K562 (cell line): ENCODE results near the gene MACF1. TPM values are rescaled to one million over a fixed set of nuclear protein-coding genes. Genes with fewer than 3 reads are reported as not detected.

Experiments used
- ATAC-seq: fragments of 200-7000 bp; cut with Tn5 transposase; 3 replicates; pipeline ENCODE4 v1.9.1; 2020; ENCODE audit warnings: moderate library complexity
- BruUV-seq: library from RNA; stranded (reverse); fragments of 400-500 nt; replicated peaks from 2 replicates; lab custom pipeline; 2021; lab: Mats Ljungman, UMichigan
- CTCF ChIA-PET: fragments of 300-600 bp; formaldehyde crosslinking; extraction: SDS; loops from one replicate; lab custom pipeline; 2021; ENCODE audit warnings: low intra/inter-chr PET ratio; lab: Yijun Ruan, JAX
- POLR2A ChIA-PET: fragments of 300-600, 350-650 bp; sonication (Branson Sonifier 250); formaldehyde crosslinking; extraction: SDS; loops from one replicate; lab custom pipeline; 2021; ENCODE audit warnings: antibody characterized with exemption, inconsistent platforms; lab: Yijun Ruan, JAX
- DNase-seq, 4 experiments: peaks; one replicate each; pipeline versions ENCODE4 v3.0.0 to v3.0.0-alpha.2; 2011 to 2018; ENCODE audit warnings: low spot score in 3 of 4, mixed read lengths in 3 of 4; ENCODE audit errors: extremely low read depth in 1 of 4
- FAIRE-seq: peaks from 2 replicates; lab custom pipeline; 2011; peaks lifted over from hg19 to GRCh38; lab: Jason Lieb, UNC
- H2AFZ ChIP-seq: 2 replicates; pipeline ENCODE4 v1.6.0; 2011; ENCODE audit warnings: low read depth, low read length, control low read depth, inconsistent platforms
- H3K27ac ChIP-seq: fragments of 200-600 bp; 3 replicates; pipeline ENCODE4 v1.8.0; 2011; ENCODE audit warnings: low read depth, mild to moderate bottlenecking, control low read depth, inconsistent platforms, low read length, moderate library complexity, mixed read lengths; ENCODE audit errors: extremely low read depth
- H3K27me3 ChIP-seq, 2 experiments: fragments of 300-600 bp in 1 of 2; 2 replicates in 1 of 2; 3 replicates in 1 of 2; pipeline versions ENCODE4 v1.6.0 to v1.8.0; 2011; ENCODE audit warnings: inconsistent platforms in 2 of 2, low read length in 2 of 2, mild to moderate bottlenecking in 1 of 2, mixed read lengths in 1 of 2, moderate library complexity in 1 of 2; ENCODE audit not compliant: control insufficient read depth in 2 of 2, insufficient read depth in 2 of 2
- H3K36me3 ChIP-seq: fragments of 300-600 bp; 3 replicates; pipeline ENCODE4 v1.8.0; 2011; ENCODE audit warnings: mild to moderate bottlenecking, low read length, inconsistent platforms; ENCODE audit not compliant: control insufficient read depth, insufficient read depth
- H3K4me1 ChIP-seq, 2 experiments: fragments of 200-600 bp in 1 of 2; replicated peaks in 1 of 2; 2 replicates in 1 of 2; 3 replicates in 1 of 2; pipeline versions ENCODE4 v1.5.1 to v1.8.0; 2011; ENCODE audit warnings: inconsistent platforms in 2 of 2, low read length in 2 of 2, mild to moderate bottlenecking in 1 of 2, mixed read lengths in 1 of 2, moderate library complexity in 1 of 2; ENCODE audit not compliant: control insufficient read depth in 2 of 2, insufficient read depth in 2 of 2
- H3K4me2 ChIP-seq: 2 replicates; pipeline ENCODE4 v1.6.1; 2011; ENCODE audit warnings: low read length, control low read depth, inconsistent platforms, mixed read lengths; ENCODE audit not compliant: insufficient read depth
- H3K4me3 ChIP-seq: fragments of 200-600 bp; sonication (generic), shearing (Covaris generic); 2 replicates; pipeline ENCODE4 v1.5.1; 2016; ENCODE audit warnings: control low read depth, inconsistent platforms
- H3K79me2 ChIP-seq: fragments of 200-600 bp; 3 replicates; pipeline ENCODE4 v1.8.0; 2011; ENCODE audit warnings: low read length, inconsistent platforms; ENCODE audit not compliant: control insufficient read depth, insufficient read depth
- H3K9ac ChIP-seq, 2 experiments: 2 replicates each; pipeline versions ENCODE4 v1.6.0 to v1.6.1; 2011; ENCODE audit warnings: low read depth in 2 of 2, low read length in 2 of 2, control low read depth in 1 of 2, inconsistent platforms in 1 of 2, mild to moderate bottlenecking in 1 of 2, mixed read lengths in 1 of 2; ENCODE audit not compliant: insufficient read depth in 1 of 2
- H3K9me1 ChIP-seq: one replicate; pipeline ENCODE4 v1.6.0; 2011; ENCODE audit warnings: inconsistent platforms, mild to moderate bottlenecking, low read length, moderate library complexity; ENCODE audit not compliant: control insufficient read depth, insufficient read depth
- H3K9me3 ChIP-seq: replicated peaks from 2 replicates; pipeline ENCODE4 v1.5.1; 2011; ENCODE audit warnings: low read depth, low read length, inconsistent platforms; ENCODE audit not compliant: control insufficient read depth, insufficient read depth
- H4K20me1 ChIP-seq: replicated peaks from 2 replicates; pipeline ENCODE4 v1.6.1; 2011; ENCODE audit warnings: low read length, inconsistent platforms, mixed read lengths; ENCODE audit not compliant: control insufficient read depth, insufficient read depth
- BACH1 ChIP-seq: fragments of 200-800 bp; sonication (Bioruptor generic); IDR thresholded peaks from 2 replicates; pipeline ENCODE4 v1.6.1; 2016; ENCODE audit warnings: missing genetic modification characterization, missing compliant biosample characterization
- EHMT2 ChIP-seq: fragments of 450-650 bp; IDR thresholded peaks from 2 replicates; pipeline ENCODE4 v1.6.1; 2018; ENCODE audit warnings: antibody characterized with exemption
- FOXJ2 ChIP-seq: fragments of 200-800 bp; sonication (Bioruptor generic); IDR thresholded peaks from 2 replicates; pipeline ENCODE4 v1.6.1; 2016; ENCODE audit warnings: missing genetic modification characterization, missing compliant biosample characterization
- LARP7 ChIP-seq: fragments of 450-650 bp; IDR thresholded peaks from 2 replicates; pipeline ENCODE4 v1.6.1; 2016
- NFRKB ChIP-seq: fragments of 450-650 bp; IDR thresholded peaks from 2 replicates; pipeline ENCODE4 v1.6.1; 2016; ENCODE audit warnings: low read depth
- NR3C1 ChIP-seq: sonication (generic); formaldehyde crosslinking; IDR thresholded peaks from 2 replicates; pipeline ENCODE4 v1.8.1; 2022; ENCODE audit warnings: missing genetic modification reagents
- POLR2AphosphoS5 ChIP-seq: IDR thresholded peaks from 2 replicates; pipeline ENCODE4 v1.6.1; 2011; ENCODE audit warnings: mild to moderate bottlenecking, low read depth, low read length, moderate library complexity; ENCODE audit not compliant: control insufficient read depth, insufficient read depth
- THRAP3 ChIP-seq: fragments of 450-650 bp; IDR thresholded peaks from 2 replicates; pipeline ENCODE4 v1.6.1; 2016; ENCODE audit warnings: mild to moderate bottlenecking, inconsistent platforms, borderline replicate concordance
- WGBS: fragments of 100-300 bp; shearing (Covaris generic); methylation state at CpG from one replicate; pipeline ENCODE4 v1.1.6; 2016; ENCODE audit warnings: low coverage, mixed read lengths; ENCODE audit not compliant: insufficient coverage; ENCODE audit errors: missing lambda C conversion rate; 5-methylcytosine and 5-hydroxymethylcytosine counted together
- in situ Hi-C: fragments of 300-500 bp; cut with MboI; formaldehyde crosslinking; loops from 4 replicates; pipeline ENCODE4 v1.15.0; 2018; ENCODE audit warnings: inconsistent platforms, mixed read lengths
- intact Hi-C: fragments of 100-400 bp; cut with micrococcal nuclease; formaldehyde crosslinking; loops from 2 replicates; pipeline ENCODE4 v1.14.2; 2022
- polyA plus RNA-seq, 8 experiments: library from polyadenylated mRNA; depleted of rRNA in 4 of 8; stranded (reverse) in 5 of 8; unstranded in 3 of 8; fragments of >200 nt; fragmentation: Nextera tagmentation in 2 of 8; fragmentation: Illumina TruSeq in 1 of 8; extraction: Ambion mirVana in 2 of 8; extraction: Trizol in 1 of 8; gene quantifications; 2 replicates each; pipeline versions ENCODE4 v1.2.1 to v1.2.3, GENCODE V29; 2011 to 2014; ENCODE audit warnings: inconsistent platforms in 1 of 8, missing spikeins in 1 of 8
- total RNA-seq, 7 experiments: library from RNA; depleted of rRNA in 6 of 7; stranded (reverse); fragments of >200 nt in 6 of 7; fragmentation: Illumina TruSeq in 2 of 7; extraction: Trizol in 2 of 7; gene quantifications; 2 replicates each; pipeline versions ENCODE4 v1.2.1 to v1.2.3, GENCODE V29; 2011 to 2021; ENCODE audit warnings: low replicate concordance in 1 of 7
- TF ChIP-seq, protein P1 (sequence below): IDR thresholded peaks from 2 replicates; pipeline ENCODE4 v1.6.1; 2016; ENCODE audit warnings: missing genetic modification characterization, missing compliant biosample characterization

MACF1 gene
- total and polyA plus RNA-seq, 9 of the 15 experiments (the other 6 are each of a cell fraction or from before 2014, with no cell fraction given) = 13.2 to 232 (median 112) TPM

DNA sequence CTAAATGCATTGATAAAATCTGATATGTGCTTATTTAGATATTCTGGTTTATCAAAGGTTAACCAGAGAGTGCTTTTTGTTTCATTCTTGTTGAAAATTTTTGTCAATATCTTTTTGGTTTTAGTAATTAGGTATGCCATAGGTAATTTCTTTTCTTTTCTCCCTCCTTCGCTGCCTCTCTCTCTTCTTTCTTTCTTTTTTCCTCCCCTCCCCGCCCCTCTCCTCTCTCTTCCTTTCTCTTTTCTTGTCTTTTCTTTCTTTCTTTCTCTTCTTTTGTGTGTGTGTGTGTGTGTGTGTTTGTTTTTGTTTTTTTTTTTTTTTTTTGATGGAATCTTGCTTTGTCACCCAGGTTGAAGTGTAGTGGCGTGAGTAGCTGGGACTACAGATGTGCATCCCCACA lies 14.4 kb upstream of the MACF1 start:
- DNase-seq = no peak
- CTCF ChIA-PET = interaction anchor here (1.0 kb wide), 1 partner anchor 60 kb away, joined by 3 read pairs; no protein-coding TSS in a partner anchor
- no peak for ATAC-seq
- POLR2A ChIA-PET = interaction anchor here (1.1 kb wide), 1 partner anchor 38 kb away, joined by 3 read pairs; no protein-coding TSS in a partner anchor
- Histone ChIP-seq H3K27me3 (no peaks in the 10 kb centered on the region), H3K27ac (peak overlapping the region; percentile 56; the same call in 1 of the 3 replicates), H3K4me2 (no peak overlapping the region), H3K9me1 (no peaks in the 10 kb centered on the region), H3K4me1 (peaks cover 17 to 34% of the 10 kb centered on the region in 2 experiments), H4K20me1 (0 out of 2 replicates have a peak, but pooled peaks cover 3% of the 10 kb centered on the region), H3K36me3 (no peaks in the 10 kb centered on the region), H3K4me3 (no peak overlapping the region), H3K9me3 (no peaks in the 10 kb centered on the region), H3K9ac (no peak overlapping the region), H3K79me2 (peaks cover 29% of the 10 kb centered on the region; the same call in 2 of the 3 replicates), H2AFZ (no peak overlapping the region)
- in situ Hi-C loops (no loop called here), intact Hi-C loops (loop anchor here (5.0 to 10.0 kb wide), 2 partner anchors 215 to 347 kb away; no protein-coding TSS in a partner anchor)
- FAIRE-seq = peak; percentile 29
- 47% methylated on average over 3 of the region's 3 CpGs for WGBS
- TF ChIP-seq THRAP3 (0 out of 2 replicates have a peak, but pooled peaks have one; percentile 34), NFRKB (0 out of 2 replicates have a peak, but pooled peaks have one; percentile 21), EHMT2 (0 out of 2 replicates have a peak, but pooled peaks have one; percentile 26), FOXJ2 (tag) (0 out of 2 replicates have a peak, but pooled peaks have one; percentile 30), LARP7 (0 out of 2 replicates have a peak, but pooled peaks have one; percentile 44), BACH1 (tag) (0 out of 2 replicates have a peak, but pooled peaks have one; percentile 6), POLR2AphosphoS5 (no peak), NR3C1 (no peak)
- TF ChIP-seq, protein P1, sequence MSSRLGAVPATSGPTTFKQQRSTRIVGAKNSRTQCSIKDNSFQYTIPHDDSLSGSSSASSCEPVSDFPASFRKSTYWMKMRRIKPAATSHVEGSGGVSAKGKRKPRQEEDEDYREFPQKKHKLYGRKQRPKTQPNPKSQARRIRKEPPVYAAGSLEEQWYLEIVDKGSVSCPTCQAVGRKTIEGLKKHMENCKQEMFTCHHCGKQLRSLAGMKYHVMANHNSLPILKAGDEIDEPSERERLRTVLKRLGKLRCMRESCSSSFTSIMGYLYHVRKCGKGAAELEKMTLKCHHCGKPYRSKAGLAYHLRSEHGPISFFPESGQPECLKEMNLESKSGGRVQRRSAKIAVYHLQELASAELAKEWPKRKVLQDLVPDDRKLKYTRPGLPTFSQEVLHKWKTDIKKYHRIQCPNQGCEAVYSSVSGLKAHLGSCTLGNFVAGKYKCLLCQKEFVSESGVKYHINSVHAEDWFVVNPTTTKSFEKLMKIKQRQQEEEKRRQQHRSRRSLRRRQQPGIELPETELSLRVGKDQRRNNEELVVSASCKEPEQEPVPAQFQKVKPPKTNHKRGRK = peak; percentile 95
- no TSS peak for BruUV-seq
